Skeletal muscle tissue (tissue), 4 donors: ENCODE data around the gene TCEAL7. TPM values are rescaled to one million over a fixed set of nuclear protein-coding genes. Genes with fewer than 3 reads are reported as not detected.
A peak's percentile ranks its signal among the peaks of the same experiment; 100 is the strongest.
"Not testable (repeated sequence)": the region's sequence is repeated elsewhere in the genome, so short reads cannot be mapped to it uniquely, and the experiment has no call there.

Source experiments
- H3K27ac ChIP-seq: one replicate; pipeline ENCODE4 v1.7.0; 2013; ENCODE audit warnings: mild to moderate bottlenecking, low read depth, low read length, inconsistent platforms
- H3K27me3 ChIP-seq, 3 donors: one replicate each; pipeline ENCODE4 v1.7.0; 2013; ENCODE audit warnings: low read length in 3 of 3; ENCODE audit not compliant: control insufficient read depth in 3 of 3, insufficient read depth in 3 of 3
- H3K36me3 ChIP-seq, 3 donors: one replicate each; pipeline ENCODE4 v1.7.0; 2013; ENCODE audit warnings: low read length in 3 of 3; ENCODE audit not compliant: control insufficient read depth in 3 of 3, insufficient read depth in 3 of 3
- H3K4me1 ChIP-seq, 3 donors: one replicate each; pipeline ENCODE4 v1.7.0; 2013; ENCODE audit warnings: low read length in 3 of 3, mild to moderate bottlenecking in 3 of 3; ENCODE audit not compliant: control insufficient read depth in 3 of 3, insufficient read depth in 3 of 3
- H3K4me3 ChIP-seq, 3 donors: one replicate each; pipeline ENCODE4 v1.7.0; 2013; ENCODE audit warnings: low read length in 3 of 3
- H3K9ac ChIP-seq, 3 donors: one replicate each; pipeline ENCODE4 v1.7.0; 2013; ENCODE audit warnings: low read length in 3 of 3, mild to moderate bottlenecking in 3 of 3, moderate library complexity in 2 of 3, low read depth in 1 of 3
- H3K9me3 ChIP-seq, 3 donors: one replicate each; pipeline ENCODE4 v1.7.0; 2013; ENCODE audit warnings: low read length in 3 of 3; ENCODE audit not compliant: control insufficient read depth in 3 of 3
- total RNA-seq: library from RNA; depleted of rRNA; stranded (reverse); fragments of >200 nt; gene quantifications from one replicate; pipeline ENCODE4 v1.2.3, GENCODE V29; 2014
- donor health status: Osteomylitis.

TCEAL7 gene
- total RNA-seq, result 112 TPM

GRCh38 chrX:103329991-103330390 is at the start of gene TCEAL7:
TCEAL7 (plus strand) TSS chrX:103330239; CDS start chrX:103331404, 1,165 bp downstream.
- peaks cover 0 to 24% (median 0%) of the 10 kb centered on the region in 3 donors for H3K27me3 ChIP-seq
- peak within 1 kb of the TSS; percentile 3 to 57 (median 40) for H3K9ac ChIP-seq
- no peaks in the 10 kb centered on the region for H3K36me3 ChIP-seq
- H3K4me1 ChIP-seq, result no peaks in the 10 kb centered on the region
- H3K9me3 ChIP-seq, result no peaks in the 10 kb centered on the region
- peak within 1 kb of the TSS; percentile 40 to 56 (median 49) for H3K4me3 ChIP-seq
- no peak within 1 kb of the TSS for H3K27ac ChIP-seq

DNA sequence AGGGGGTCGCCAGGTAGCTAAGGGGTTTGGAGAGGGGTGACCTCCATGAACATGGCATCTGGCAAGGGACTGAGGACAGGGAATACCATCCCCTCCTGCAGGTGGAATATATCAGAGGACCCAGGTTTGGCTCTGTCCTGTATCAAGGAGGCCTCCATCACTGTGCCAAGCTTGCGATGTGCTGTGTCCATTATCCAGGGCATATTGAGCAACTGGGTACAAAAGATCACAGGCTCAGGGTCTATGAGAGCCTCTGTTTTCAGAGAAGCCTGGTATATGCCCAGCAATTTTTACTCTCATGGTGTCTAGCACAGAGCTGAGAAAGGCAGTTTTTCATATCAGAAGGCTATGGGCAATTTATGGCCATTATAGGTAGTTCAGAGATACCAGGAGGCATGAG is 36.9 kb upstream of the TCEAL7 start:
- Histone ChIP-seq H3K27me3 (peaks cover 0 to 2% (median 0%) of the 10 kb centered on the region in 3 donors), H3K9ac (no peak overlapping the region), H3K36me3 (no peaks in the 10 kb centered on the region), H3K4me1 (no peaks in the 10 kb centered on the region), H3K4me3 (no peak overlapping the region), H3K9me3 (no peaks in the 10 kb centered on the region), H3K27ac (no peak overlapping the region)

GRCh38 chrX:103304705-103305104 is 25.3 kb upstream of the TCEAL7 start:
- Histone ChIP-seq H3K9me3 (no peaks in the 10 kb centered on the region), H3K9ac (no peak overlapping the region), H3K4me3 (no peak overlapping the region), H3K4me1 (no peaks in the 10 kb centered on the region), H3K36me3 (no peaks in the 10 kb centered on the region), H3K27ac (no peak overlapping the region), H3K27me3 (peaks cover 0 to 13% (median 0%) of the 10 kb centered on the region in 3 donors)

- not testable (repeated sequence) for H3K36me3 ChIP-seq, H3K9ac ChIP-seq, H3K4me1 ChIP-seq, H3K27ac ChIP-seq, H3K4me3 ChIP-seq, H3K9me3 ChIP-seq
- peaks cover 0 to 14% (median 0%) of the 10 kb centered on the region in 3 donors for H3K27me3 ChIP-seq
Observed at GRCh38 chrX:103305666-103306065, 24.4 kb upstream of the TCEAL7 start.

GRCh38 chrX:103309860-103310554 is 20.0 kb upstream of the TCEAL7 start:
- H3K27ac ChIP-seq, result no peak overlapping the region
- peak overlapping the region in 1 of 3 donors; percentile 65 for H3K4me3 ChIP-seq
- H3K9ac ChIP-seq, result peak overlapping the region in 1 of 3 donors; percentile 64
- peaks cover 0 to 14% (median 5%) of the 10 kb centered on the region in 3 donors for H3K27me3 ChIP-seq
- peaks cover 0 to 4% (median 3%) of the 10 kb centered on the region in 3 donors for H3K4me1 ChIP-seq
- H3K9me3 ChIP-seq, result no peaks in the 10 kb centered on the region
- no peaks in the 10 kb centered on the region for H3K36me3 ChIP-seq

GRCh38 chrX:103310555-103311398 is 19.3 kb upstream of the TCEAL7 start, which contains the start of gene BEX2:
BEX2 (minus strand) TSS chrX:103310990; CDS start chrX:103309976, 1,014 bp downstream.
- no peaks in the 10 kb centered on the region for H3K36me3 ChIP-seq
- H3K27ac ChIP-seq, result no peak within 1 kb of the TSS
- peak within 1 kb of the TSS in 1 of 3 donors; percentile 64 for H3K9ac ChIP-seq
- peaks cover 0 to 4% (median 3%) of the 10 kb centered on the region in 3 donors for H3K4me1 ChIP-seq
- peaks cover 0 to 14% (median 5%) of the 10 kb centered on the region in 3 donors for H3K27me3 ChIP-seq
- H3K4me3 ChIP-seq, result peak within 1 kb of the TSS; percentile 46 to 65 (median 57)
- H3K9me3 ChIP-seq, result no peaks in the 10 kb centered on the region

DNA sequence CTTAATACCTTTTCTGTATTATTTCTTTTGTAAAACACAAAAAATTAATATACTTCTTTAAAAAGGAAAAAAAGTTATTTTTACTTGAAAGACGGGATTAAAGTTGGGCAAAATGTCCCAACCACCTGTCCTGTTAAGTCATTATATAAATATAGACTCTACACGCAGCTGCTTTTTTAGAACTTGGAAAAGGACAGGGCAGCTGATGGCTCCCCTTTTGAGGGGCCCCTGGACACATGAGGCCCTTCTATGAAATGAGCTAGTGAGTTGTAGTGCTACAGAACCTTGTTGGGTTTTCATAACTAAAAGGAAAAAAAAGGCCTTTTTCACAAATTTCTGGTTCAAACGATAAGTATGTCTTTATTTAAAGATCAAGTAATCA is 18.6 kb upstream of the TCEAL7 start:
- H3K36me3 ChIP-seq, result no peaks in the 10 kb centered on the region
- H3K27ac ChIP-seq, result no peak overlapping the region
- H3K4me1 ChIP-seq, result peaks cover 0 to 4% (median 3%) of the 10 kb centered on the region in 3 donors
- H3K9me3 ChIP-seq, result no peaks in the 10 kb centered on the region
- H3K4me3 ChIP-seq, result peak overlapping the region in 2 of 3 donors; percentile 46 to 65
- H3K27me3 ChIP-seq, result peaks cover 0 to 14% (median 5%) of the 10 kb centered on the region in 3 donors
- H3K9ac ChIP-seq, result no peak overlapping the region

- no peaks in the 10 kb centered on the region for H3K4me1 ChIP-seq
- H3K4me3 ChIP-seq, result peak overlapping the region in 2 of 3 donors; percentile 49 to 56
- peak overlapping the region in 1 of 3 donors; percentile 3 for H3K9ac ChIP-seq
- no peaks in the 10 kb centered on the region for H3K36me3 ChIP-seq
- H3K27ac ChIP-seq, result no peak overlapping the region
- H3K9me3 ChIP-seq, result no peaks in the 10 kb centered on the region
- H3K27me3 ChIP-seq, result peaks cover 0 to 27% (median 0%) of the 10 kb centered on the region in 3 donors
Observed at GRCh38 chrX:103330681-103331288, 746 bp downstream of the TCEAL7 start.

GRCh38 chrX:103338663-103339062 is 8.6 kb downstream of the TCEAL7 start:
- Histone ChIP-seq H3K9ac (no peak overlapping the region), H3K4me1 (no peaks in the 10 kb centered on the region), H3K9me3 (no peaks in the 10 kb centered on the region), H3K27me3 (peaks cover 0 to 16% (median 0%) of the 10 kb centered on the region in 3 donors), H3K4me3 (no peak overlapping the region), H3K27ac (no peak overlapping the region), H3K36me3 (no peaks in the 10 kb centered on the region)
